SKM-1 treated with dmso at 0.1 percent for 144 hours (cell line): ENCODE results near the gene LAMB4.
"Not testable (repeated sequence)": the region's sequence is repeated elsewhere in the genome, so short reads cannot be mapped to it uniquely, and the experiment has no call there.

ENCODE experiments used
- DNase-seq: peaks from one replicate; lab custom pipeline; 2025; ENCODE audit not compliant: unreplicated experiment; lab: John Stamatoyannopoulos, UW

LAMB4 gene

DNA sequence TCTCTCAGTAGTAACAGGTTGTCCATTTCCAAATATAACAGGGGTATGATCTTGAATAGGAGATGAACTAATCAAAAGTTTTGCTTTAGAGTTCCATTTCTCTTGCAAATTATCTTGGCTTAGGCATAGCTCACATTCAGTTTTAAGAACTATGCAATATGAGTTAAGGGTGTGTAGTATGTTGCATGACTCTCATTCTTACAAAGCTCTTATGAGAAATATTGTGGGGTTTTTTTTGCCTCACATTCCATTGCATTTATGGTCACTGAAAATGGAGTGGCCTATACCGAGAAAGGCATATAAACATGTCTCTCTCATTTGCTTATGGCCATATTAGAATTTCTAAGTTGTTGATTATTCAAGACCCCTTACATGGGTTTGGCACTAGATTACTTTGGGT is 78.7 kb downstream of the LAMB4 start:
- no peak for DNase-seq

DNA sequence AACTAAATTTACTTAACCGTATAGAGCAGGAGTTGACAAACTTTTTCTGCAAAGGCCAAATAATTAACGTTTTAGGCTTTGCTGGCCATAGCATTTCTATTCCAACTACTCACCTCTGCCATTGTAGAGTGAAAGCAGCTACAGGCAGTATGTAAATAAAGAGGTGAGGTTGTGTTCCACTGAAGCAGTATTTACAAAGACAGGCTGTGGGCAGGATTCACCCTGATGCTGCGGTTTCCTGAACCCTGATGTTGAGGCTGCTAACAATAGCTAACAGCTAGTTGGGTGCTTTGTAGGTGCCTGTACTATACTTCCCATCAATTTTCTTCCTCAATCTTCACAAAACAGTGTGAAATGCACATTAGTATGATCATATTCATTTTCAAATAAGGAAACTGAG is 80.2 kb downstream of the LAMB4 start:
- DNase-seq, result no peak

DNA sequence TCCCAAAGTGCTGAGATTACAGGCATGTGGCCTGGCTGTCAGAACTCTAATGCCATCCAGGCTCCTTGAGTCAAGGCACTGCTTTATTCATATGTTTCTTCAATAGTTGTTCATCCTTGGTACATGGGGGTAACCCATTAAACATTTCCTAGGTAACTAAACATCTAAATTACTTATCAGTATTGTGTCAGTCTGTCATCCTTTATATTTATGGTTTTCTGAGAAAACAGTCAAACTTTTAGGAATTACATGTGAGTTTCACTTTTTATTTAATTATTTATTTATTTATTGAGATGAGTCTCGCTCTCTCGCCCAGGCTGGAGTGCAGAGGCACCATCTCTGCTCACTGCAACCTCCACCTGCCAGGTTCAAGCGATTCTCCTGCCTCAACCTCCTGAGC is 81.7 kb downstream of the LAMB4 start:
- DNase-seq, result no peak

DNA sequence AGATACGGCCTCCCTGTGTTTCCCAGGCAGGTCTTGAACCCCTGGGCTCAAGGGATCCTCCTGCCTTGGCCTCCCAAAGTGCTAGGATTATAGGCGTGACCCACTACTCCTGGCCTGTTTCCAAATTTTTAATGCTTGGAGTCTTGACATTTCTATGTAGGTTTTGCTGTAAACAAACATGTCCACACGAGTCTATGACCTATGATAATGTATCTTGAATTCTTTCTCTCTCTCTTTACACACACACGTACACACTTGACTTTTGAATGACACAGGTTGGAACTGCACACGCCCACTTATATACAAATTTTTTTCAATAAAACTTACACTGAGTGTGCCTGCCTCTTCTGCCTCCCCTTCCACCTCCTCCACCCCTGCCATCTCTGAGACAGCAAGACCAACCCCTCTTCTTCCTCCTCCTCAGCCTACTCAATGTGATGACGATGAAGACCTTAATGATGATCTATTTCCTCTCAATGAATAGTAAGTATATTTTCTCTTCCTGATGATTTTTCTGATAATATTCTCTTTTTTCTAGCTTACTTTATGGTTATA is 83.1 kb downstream of the LAMB4 start:
- no peak for DNase-seq

GRCh38 chr7:108045669-108046068 is 84.5 kb downstream of the LAMB4 start:
- no peak for DNase-seq

- no peak for DNase-seq
These were observed 85.0 kb downstream of the LAMB4 start for GRCh38 chr7:108045154-108045553.

DNA sequence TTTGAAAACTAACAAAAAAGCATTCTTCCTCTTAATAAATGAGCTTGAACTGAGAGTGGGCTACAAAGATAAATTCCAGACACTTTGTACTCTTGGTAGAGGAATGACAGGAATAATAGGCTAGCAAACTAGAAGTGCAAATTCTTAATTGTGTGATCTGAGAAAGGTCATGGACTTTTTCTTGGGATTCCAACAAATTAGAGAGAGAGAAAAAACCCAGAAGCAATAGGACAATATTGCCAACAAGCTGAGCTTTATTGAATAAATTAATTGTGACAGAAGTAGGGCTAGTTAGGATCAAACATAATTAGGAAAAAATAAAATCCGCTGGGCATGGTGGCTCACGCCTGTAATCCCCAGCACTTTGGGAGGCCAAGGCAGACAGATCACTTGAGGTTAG is 85.8 kb downstream of the LAMB4 start:
- DNase-seq, result no peak

GRCh38 chr7:108038986-108039385 is 91.2 kb downstream of the LAMB4 start:
- DNase-seq, result no peak

GRCh38 chr7:108037741-108038140 is 92.4 kb downstream of the LAMB4 start:
- DNase-seq, result no peak

DNA sequence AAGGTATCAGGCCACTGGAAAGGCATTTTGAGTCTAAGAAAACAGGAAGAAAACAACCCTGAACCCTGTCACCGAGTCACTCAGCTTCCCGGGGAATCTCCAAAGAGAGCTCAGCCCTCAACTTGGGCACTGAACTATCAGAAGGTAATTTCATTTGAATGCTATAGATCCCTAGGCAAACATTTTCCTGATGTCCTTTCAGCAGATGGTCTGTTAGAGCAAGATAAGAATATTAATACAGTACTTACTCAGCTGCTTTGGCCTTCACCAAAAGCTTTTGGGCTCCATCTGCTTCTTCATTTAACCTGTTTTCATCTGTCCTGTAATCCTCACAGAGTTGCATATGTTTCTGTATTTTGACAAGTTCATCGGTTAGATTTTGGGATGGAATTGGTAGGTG is 93.0 kb downstream of the LAMB4 start:
- no peak for DNase-seq

DNA sequence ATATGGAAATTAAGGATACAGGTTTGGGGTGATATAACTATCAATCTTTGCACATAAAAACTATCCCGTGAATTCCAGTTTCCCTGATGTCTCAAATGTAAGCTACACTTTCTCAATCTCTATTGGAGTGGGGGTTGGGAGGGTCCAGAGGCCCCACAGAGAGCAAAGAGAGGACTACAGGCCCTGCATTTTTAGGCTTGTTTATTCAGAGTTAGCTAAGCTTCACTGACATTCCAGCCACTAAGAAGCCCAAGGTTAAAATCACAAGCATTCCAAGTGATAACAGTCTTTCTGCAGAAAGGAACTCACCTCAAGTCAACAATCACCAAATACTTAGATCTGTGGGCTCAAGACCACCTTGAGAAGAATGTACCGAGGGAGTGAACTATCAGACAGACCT is 95.6 kb downstream of the LAMB4 start:
- DNase-seq, result no peak

DNA sequence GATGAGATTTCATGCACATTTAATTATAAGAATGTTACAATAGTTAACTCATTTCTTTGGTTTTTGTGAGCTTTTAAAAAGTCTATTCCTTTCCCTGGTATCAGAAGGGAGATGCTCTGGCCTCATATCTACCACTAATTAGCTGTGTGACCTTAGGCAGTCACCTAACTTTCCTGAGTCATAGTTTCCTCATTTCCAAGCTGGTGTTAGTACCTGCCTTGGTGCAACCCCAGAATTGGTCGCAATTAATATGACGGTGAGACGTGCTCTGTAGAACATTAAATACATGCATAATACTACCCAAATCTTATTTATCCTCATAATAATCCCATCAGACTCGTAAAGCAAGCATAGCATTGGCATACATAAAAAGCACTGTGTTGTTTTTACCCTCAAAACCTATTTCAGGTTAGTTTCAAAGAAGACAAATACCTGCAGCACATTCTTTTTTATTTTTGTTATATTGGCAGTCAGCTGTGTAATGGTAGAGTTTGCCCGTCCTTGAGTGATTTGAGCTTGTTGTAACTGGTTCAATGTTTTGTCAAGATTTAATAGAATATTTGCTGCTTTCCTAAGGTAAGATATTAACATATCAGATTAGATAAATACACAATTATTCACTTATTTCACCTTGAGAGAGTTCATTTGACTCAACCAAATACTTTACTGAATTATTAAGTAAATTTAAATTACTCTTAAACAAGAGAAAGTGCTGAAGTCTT is 96.2 kb downstream of the LAMB4 start:
- DNase-seq, result no peak

DNA sequence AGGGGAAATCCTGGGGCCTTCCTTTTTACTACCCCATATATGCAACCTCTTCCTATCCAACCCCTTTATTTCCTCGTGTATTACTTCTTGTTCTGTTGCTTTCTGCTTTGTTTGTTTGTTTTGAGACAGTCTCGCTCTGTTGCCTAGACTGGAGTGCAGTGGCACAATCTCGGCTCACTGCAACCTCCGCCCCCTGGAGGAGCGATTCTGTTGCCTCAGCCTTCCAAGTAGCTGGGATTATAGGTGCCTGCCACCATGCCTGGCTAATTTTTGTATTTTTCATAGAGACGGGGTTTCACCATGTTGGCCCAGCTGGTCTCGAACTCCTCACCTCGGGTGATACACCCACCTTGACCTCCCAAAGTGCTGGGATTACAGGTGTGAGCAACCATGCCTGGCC is 96.9 kb downstream of the LAMB4 start:
- DNase-seq, result not testable (repeated sequence)

DNA sequence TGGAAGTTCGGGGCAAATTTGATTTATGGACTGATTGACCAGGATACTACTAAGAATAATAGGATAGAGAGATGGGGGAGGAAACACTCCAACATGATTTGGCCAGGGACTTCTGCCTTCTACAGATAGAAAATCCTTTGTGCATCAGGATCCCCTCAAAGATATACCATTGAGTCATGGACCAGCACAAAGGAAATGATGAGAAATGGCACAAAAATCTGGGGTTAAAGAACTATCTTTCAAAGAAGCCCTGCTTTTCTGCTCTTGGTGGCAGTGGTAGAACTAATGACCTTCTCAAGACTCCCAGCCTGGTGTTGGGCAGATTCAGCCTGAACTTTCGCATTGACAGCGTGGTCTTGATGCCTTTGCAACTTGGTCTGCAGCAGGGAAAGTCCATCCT is 99.6 kb downstream of the LAMB4 start:
- no peak for DNase-seq

DNA sequence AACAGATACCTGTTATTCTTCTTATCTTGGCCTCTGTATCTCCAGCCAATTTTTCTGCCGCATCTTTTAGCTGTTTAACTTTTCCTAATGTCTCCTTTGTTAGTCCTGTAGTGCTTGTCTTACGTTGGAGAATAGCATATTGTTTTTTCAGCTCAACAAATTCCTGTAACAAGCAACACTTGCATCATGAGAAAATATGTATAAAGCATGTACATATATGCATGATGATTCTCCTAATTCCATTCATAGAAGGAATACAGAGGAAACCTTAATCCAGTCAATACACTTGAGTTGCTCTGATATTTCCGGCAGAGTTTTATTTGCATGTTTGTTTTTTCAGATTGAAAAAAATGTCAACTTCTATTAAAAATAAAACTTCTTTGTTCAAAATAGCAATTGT is 101.1 kb downstream of the LAMB4 start:
- no peak for DNase-seq

GRCh38 chr7:108028111-108028510 is 102.0 kb downstream of the LAMB4 start:
- DNase-seq, result no peak

DNA sequence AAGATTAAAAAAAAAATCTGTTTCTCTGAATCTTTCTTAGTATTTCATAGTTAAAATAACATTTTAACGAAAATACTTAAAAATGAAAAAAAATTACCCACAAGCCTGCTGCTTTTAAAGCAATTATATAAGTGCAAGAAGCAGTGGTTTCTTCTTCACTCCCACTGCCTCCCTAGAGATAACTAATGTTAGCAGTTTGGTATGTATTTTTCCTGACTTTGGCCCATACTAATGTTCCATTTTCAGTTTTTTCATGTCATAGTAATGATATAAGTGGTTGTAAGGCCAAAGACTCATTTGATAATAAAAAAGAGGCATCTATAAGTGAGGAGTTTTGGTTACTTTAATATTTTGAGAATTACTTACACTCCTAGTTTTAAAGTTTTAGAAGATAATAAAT is 102.9 kb downstream of the LAMB4 start:
- DNase-seq, result no peak

DNA sequence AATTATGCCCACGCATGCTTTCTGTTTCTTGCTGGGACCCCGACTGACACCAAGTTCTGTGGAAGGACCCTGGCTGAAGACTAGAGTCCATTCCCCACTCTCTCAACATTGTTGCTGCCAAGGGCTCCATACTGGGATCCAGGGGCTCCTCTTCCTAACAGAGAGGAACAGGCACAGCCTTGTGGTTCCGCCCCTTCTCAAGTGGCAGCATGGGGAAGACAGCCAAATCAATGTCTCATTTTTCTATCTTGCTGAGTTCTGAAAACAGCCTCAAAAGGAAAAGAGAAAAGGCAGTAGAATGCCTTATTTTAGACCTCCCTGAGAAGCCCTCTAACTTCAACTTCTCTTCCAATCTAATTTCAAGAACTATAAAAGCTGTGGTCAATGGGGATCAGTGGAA is 103.5 kb downstream of the LAMB4 start:
- DNase-seq, result no peak

DNA sequence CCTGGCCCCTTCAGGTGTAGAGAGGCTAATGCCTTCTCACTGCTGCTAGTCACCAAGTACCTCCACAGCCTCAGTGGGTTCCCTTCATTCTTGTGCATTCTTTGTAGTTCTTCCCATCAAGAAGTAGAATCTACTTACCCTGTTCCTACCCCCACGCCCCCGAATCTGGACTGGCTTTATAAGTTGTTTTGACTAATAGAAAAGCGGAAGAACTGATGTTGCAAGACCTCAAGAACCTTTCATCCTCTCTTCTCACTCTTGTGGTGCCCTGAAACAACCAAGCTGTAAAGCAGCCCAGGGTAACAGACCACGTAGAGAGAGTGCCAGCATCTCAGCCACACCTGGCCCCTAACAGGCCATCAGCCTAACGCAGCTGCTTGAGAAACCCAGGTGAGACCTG is 104.0 kb downstream of the LAMB4 start:
- peak; percentile 71 for DNase-seq

GRCh38 chr7:108024538-108024937 is 105.6 kb downstream of the LAMB4 start:
- no peak for DNase-seq

DNA sequence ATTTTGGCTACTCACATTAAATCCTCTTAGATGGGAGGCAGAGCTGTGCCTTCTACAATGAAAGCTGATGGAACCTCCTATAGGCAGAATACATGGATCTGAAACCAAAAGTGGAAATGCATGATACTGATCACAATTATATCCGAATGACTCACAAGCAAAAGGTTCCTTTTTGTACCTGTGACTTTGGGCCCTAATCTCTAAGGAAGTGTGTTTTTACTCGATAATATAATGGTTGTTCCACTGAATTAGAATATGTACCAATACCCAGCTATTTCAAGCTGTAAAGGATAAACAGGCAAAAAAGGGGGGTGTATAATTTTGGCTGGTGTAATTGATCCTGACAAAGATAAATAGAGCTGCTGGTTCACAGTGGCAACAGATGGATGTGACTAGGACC is 109.6 kb downstream of the LAMB4 start:
- DNase-seq, result no peak

DNA sequence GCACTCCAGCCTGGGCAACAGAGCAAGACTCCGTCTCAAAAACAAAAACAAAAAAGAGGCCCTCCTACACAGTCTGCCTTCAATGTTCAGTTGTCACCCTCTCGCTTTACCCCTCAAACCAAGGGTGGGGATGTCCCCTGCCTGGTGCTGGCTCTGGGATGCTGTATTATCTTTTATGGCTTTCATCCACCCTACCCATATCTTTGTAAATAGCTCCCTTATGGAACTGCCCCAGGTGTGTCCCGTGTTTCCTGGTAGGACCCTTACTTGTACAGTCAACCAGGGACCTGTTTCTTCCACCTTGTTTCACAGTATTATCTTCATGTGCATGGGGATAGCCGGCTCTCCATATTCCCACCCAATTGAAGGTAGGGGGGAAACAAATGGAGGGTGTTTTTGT is 111.5 kb downstream of the LAMB4 start:
- DNase-seq, result no peak

GRCh38 chr7:108017776-108018151 is 112.4 kb downstream of the LAMB4 start:
- DNase-seq, result no peak
